ENCODE results near the gene OR9Q2.
"Not testable (repeated sequence)": the region's sequence is repeated elsewhere in the genome, so short reads cannot be mapped to it uniquely, and the experiment has no call there.

OR9Q2 gene

DNA sequence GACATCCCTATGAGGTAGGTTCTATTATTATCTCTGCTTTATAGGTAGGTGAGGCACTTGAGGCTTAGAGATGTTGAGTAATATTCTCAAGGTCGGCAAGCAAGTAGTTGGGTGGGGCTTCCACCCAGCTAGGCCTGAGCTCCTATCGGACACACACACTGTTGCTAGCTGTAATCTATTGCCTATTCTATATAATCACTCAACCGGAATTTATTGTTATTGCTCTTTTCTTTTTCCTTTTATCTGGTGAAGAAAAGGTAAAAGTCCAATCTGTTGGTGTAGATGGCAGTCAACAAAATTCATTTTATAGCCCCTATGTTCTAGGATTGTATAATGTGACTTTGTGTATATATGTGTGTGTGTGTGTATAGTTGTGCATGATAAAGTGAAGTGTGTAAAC lies 3.4 kb downstream of the OR9Q2 start:
- no peak overlapping the region for H3K4me3 ChIP-seq (ENCODE audit: insufficient read depth, low read depth, low read length)
- WGBS, 2 experiments: 85 to 94% methylated on average over 3 of the region's 3 CpGs
- no peak overlapping the region for H3K27ac ChIP-seq (ENCODE audit: insufficient read depth, low read depth, low read length, poor library complexity, severe bottlenecking)
- no peaks in the 10 kb centered on the region for H3K4me1 ChIP-seq (ENCODE audit: control insufficient read depth, insufficient read depth, low read length)
- H3K27me3 ChIP-seq (ENCODE audit: control insufficient read depth, insufficient read depth, low read length, poor library complexity, severe bottlenecking): no peaks in the 10 kb centered on the region
- no peaks in the 10 kb centered on the region for H3K36me3 ChIP-seq (ENCODE audit: control insufficient read depth, insufficient read depth, low read length)
- no peaks in the 10 kb centered on the region for H3K9me3 ChIP-seq (ENCODE audit: control insufficient read depth, low read length)

DNA sequence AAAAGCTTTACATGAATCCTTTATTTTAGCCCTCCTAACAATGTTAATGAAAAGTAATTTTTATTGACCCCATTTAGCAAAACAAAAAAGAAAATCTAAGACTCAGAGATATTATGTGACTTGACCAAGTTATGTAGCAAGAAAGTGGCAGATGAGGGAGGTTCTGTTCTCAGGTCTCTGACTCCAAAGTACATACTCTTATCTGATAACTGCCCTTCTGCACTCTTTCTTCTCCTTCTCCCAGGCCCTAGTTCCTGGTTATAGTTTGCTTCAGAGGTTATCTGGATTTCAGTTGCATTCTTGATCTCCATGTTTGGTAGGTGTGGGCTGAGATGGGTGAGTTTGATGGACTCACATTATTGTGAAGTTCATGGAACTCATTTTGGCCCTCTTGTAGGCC lies 4.5 kb downstream of the OR9Q2 start:
- H3K27ac ChIP-seq (ENCODE audit: insufficient read depth, low read depth, low read length, poor library complexity, severe bottlenecking): no peak overlapping the region
- no peaks in the 10 kb centered on the region for H3K36me3 ChIP-seq (ENCODE audit: control insufficient read depth, insufficient read depth, low read length)
- H3K27me3 ChIP-seq (ENCODE audit: control insufficient read depth, insufficient read depth, low read length, poor library complexity, severe bottlenecking): no peaks in the 10 kb centered on the region
- peaks cover 3% of the 10 kb centered on the region for H3K9me3 ChIP-seq (ENCODE audit: control insufficient read depth, low read length)
- no peaks in the 10 kb centered on the region for H3K4me1 ChIP-seq (ENCODE audit: control insufficient read depth, insufficient read depth, low read length)
- no peak overlapping the region for H3K4me3 ChIP-seq (ENCODE audit: insufficient read depth, low read depth, low read length)

DNA sequence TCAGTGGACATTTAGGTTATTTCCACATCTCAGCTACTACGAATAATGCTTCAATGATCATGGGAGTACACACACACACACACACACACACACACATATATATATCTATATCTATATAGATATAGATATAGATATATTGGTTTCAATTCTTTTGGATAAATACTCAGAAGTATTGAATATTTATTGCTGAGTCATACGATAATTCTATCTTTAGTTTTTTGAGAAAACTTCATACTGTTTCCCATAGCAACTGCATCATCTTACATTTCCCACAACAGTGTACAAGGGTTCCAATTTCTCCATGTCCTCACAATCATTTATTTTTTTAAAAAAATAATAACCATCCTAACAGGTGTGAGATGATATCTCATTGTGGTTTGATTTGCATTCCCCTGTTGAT lies 7.1 kb downstream of the OR9Q2 start:
- no peak overlapping the region for H3K4me3 ChIP-seq (ENCODE audit: insufficient read depth, low read depth, low read length)
- no peak overlapping the region for H3K27ac ChIP-seq (ENCODE audit: insufficient read depth, low read depth, low read length, poor library complexity, severe bottlenecking)
- H3K9me3 ChIP-seq (ENCODE audit: control insufficient read depth, low read length): peaks cover 3% of the 10 kb centered on the region
- no peaks in the 10 kb centered on the region for H3K27me3 ChIP-seq (ENCODE audit: control insufficient read depth, insufficient read depth, low read length, poor library complexity, severe bottlenecking)
- H3K36me3 ChIP-seq (ENCODE audit: control insufficient read depth, insufficient read depth, low read length): no peaks in the 10 kb centered on the region
- WGBS, 2 experiments: 65 to 100% methylated on average over 1 to 2 of the region's 2 CpGs
- H3K4me1 ChIP-seq (ENCODE audit: control insufficient read depth, insufficient read depth, low read length): no peaks in the 10 kb centered on the region

DNA sequence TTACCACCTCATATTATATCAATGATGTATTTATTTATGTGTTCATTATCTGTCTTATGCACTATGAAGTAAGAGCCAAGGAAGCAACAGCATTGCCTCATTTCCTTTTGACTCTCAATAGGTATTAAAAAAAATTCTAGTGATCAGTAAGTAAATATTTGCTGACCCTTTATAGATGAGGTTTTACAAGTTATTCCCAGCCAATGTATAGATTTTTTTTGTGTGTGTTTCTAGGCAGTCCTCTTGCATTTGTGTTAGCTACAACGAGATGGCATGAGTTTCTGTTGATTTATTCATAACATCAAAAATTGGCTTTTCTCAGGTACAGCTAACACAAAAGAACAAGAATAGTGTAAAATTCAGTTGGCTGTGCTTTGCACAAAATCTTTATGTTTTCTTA lies 10.4 kb downstream of the OR9Q2 start:
- Histone ChIP-seq H3K4me3 (ENCODE audit: insufficient read depth, low read depth, low read length) (no peak overlapping the region), H3K4me1 (ENCODE audit: control insufficient read depth, insufficient read depth, low read length) (no peaks in the 10 kb centered on the region), H3K27me3 (ENCODE audit: control insufficient read depth, insufficient read depth, low read length, poor library complexity, severe bottlenecking) (no peaks in the 10 kb centered on the region), H3K36me3 (ENCODE audit: control insufficient read depth, insufficient read depth, low read length) (no peaks in the 10 kb centered on the region), H3K27ac (ENCODE audit: insufficient read depth, low read depth, low read length, poor library complexity, severe bottlenecking) (no peak overlapping the region), H3K9me3 (ENCODE audit: control insufficient read depth, low read length) (peaks cover 3% of the 10 kb centered on the region)
- WGBS, 2 experiments: 86% methylated on average over 1 of the region's 1 CpG; no CpG with 5 or more reads in 1 of the 2 experiments

DNA sequence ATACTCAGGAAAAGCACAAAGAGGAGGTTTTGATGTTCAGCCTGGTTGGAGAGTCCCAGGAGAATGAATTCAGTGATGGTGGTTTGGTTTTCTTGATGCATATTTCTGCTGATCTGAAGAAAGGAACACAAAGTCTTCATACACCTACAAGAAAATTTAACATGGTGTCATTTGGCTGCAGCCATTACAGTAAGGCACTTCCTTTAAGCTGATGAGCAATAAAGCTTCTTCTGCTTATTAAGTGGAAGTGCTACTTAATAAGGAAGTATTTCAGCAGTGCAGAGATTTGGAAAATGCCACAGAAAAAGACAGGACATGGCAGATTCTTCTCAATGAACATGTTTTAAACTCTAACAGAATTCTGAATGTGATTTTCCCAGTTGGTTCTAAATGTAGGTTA lies 15.2 kb downstream of the OR9Q2 start, which contains the start of gene OR1S2:
Gene OR1S2, minus strand, starts transcription at position 101 of the 400 bp plus-strand sequence. Its CDS starts 0 bp downstream, at position 101.
- Histone ChIP-seq H3K36me3 (ENCODE audit: control insufficient read depth, insufficient read depth, low read length) (no peaks in the 10 kb centered on the region), H3K9me3 (ENCODE audit: control insufficient read depth, low read length) (no peaks in the 10 kb centered on the region), H3K4me1 (ENCODE audit: control insufficient read depth, insufficient read depth, low read length) (no peaks in the 10 kb centered on the region), H3K27ac (ENCODE audit: insufficient read depth, low read depth, low read length, poor library complexity, severe bottlenecking) (no peak within 1 kb of the TSS), H3K4me3 (ENCODE audit: insufficient read depth, low read depth, low read length) (no peak within 1 kb of the TSS), H3K27me3 (ENCODE audit: control insufficient read depth, insufficient read depth, low read length, poor library complexity, severe bottlenecking) (no peaks in the 10 kb centered on the region)

DNA sequence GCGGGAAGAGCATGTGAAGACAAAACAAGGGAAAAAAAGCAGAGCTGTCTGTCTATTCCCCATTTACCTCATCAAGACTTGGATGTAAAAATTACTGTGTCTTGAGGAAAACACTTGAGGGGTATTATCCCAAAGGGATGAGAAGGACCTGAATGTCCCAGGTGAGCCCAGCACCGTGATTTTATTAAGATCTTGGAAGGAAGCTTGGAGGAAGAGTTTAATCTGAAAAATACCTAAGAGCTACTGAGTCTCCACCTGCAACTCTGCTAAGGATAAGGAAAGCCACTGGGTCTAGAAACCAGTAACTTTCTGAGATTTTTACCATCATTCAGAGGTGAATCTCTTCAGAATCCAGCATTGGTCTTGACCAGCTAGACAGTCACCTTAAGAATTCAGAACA lies 23.6 kb downstream of the OR9Q2 start, which contains the start of gene OR1S1:
Gene OR1S1, plus strand, starts transcription at position 301 of the 400 bp plus-strand sequence.
- not testable (repeated sequence) for H3K9me3 ChIP-seq (ENCODE audit: control insufficient read depth, low read length); H3K4me1 ChIP-seq (ENCODE audit: control insufficient read depth, insufficient read depth, low read length); H3K27ac ChIP-seq (ENCODE audit: insufficient read depth, low read depth, low read length, poor library complexity, severe bottlenecking); H3K27me3 ChIP-seq (ENCODE audit: control insufficient read depth, insufficient read depth, low read length, poor library complexity, severe bottlenecking); H3K4me3 ChIP-seq (ENCODE audit: insufficient read depth, low read depth, low read length); H3K36me3 ChIP-seq (ENCODE audit: control insufficient read depth, insufficient read depth, low read length)
- 80 to 93% methylated on average over 2 of the region's 2 CpGs for WGBS, 2 experiments

DNA sequence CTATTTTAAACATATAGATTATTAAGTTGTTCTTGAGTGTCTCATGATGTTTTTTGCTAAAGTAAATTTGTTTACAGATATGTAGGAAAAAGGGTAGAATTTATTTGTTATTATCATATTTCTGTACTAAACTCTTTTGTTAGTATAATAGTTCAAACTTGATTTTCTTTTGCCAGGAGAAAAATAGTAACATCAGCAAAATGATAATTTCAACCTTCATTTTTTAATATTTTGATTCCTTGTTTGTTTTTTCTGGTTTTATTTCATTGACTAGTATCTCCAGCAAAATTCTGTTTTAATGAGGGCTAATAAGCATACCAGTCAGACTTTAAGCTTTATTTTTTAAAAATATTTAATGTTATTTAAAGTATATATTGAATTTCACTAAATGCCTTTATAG lies 27.6 kb downstream of the OR9Q2 start:
- H3K4me3 ChIP-seq (ENCODE audit: insufficient read depth, low read depth, low read length): no peak overlapping the region
- H3K27ac ChIP-seq (ENCODE audit: insufficient read depth, low read depth, low read length, poor library complexity, severe bottlenecking): no peak overlapping the region
- no peaks in the 10 kb centered on the region for H3K9me3 ChIP-seq (ENCODE audit: control insufficient read depth, low read length)
- no peaks in the 10 kb centered on the region for H3K36me3 ChIP-seq (ENCODE audit: control insufficient read depth, insufficient read depth, low read length)
- H3K4me1 ChIP-seq (ENCODE audit: control insufficient read depth, insufficient read depth, low read length): no peaks in the 10 kb centered on the region
- no peaks in the 10 kb centered on the region for H3K27me3 ChIP-seq (ENCODE audit: control insufficient read depth, insufficient read depth, low read length, poor library complexity, severe bottlenecking)

DNA sequence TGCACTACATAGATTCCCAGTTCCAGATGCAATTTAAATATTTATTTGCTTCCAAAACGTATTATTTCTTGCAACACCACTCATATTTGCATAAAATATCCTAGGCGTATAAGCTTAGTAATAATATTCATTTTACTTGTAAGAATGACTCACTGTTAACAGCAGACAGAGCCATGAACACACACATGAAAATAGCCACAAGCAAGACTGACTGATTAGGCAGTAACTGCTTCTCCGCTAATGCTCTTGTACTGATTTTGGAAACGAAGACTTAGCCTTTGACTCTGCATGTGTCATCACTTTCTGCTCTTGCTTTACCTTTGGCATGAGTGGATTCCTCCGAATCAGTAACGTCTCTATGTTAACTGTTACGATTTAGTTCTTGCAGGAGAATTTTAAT lies 33.9 kb downstream of the OR9Q2 start:
- Histone ChIP-seq H3K4me1 (ENCODE audit: control insufficient read depth, insufficient read depth, low read length) (no peaks in the 10 kb centered on the region), H3K4me3 (ENCODE audit: insufficient read depth, low read depth, low read length) (no peak overlapping the region), H3K9me3 (ENCODE audit: control insufficient read depth, low read length) (no peaks in the 10 kb centered on the region), H3K27me3 (ENCODE audit: control insufficient read depth, insufficient read depth, low read length, poor library complexity, severe bottlenecking) (no peaks in the 10 kb centered on the region), H3K27ac (ENCODE audit: insufficient read depth, low read depth, low read length, poor library complexity, severe bottlenecking) (no peak overlapping the region), H3K36me3 (ENCODE audit: control insufficient read depth, insufficient read depth, low read length) (no peaks in the 10 kb centered on the region)
- WGBS, 2 experiments: 84 to 90% methylated on average over 5 to 7 of the region's 7 CpGs

DNA sequence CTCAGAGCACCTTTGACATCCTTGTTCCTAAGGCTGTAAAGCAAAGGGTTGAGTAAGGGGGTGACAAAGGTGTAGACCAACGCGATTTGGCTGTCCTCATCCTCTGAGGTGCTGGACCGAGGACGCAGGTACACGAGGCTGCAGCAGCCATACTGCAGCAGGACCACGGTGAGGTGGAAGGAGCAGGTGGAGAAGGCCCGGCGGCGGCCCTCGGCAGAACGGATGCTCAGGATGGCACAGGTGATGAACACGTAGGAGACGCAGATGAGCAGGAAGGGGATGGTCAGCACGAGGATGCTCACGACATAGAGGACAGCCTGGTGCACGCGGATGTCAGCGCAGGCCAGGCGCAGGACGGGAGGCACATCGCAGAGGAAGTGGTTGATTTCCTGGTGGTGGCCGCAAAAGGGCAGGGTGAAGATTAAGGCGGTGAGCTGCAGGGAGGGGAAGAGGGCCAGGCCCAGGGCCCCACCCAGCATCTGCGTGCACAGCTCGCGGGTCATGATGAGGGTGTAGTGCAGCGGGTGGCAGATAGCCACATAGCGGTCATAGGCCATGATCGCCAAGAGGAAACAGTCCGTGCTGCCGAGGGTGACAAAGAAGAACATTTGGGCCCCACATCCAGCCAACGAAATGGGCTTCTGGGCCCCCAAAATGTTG lies 39.2 kb downstream of the OR9Q2 start:
- H3K4me1 ChIP-seq (ENCODE audit: control insufficient read depth, insufficient read depth, low read length): no peaks in the 10 kb centered on the region
- no peaks in the 10 kb centered on the region for H3K27me3 ChIP-seq (ENCODE audit: control insufficient read depth, insufficient read depth, low read length, poor library complexity, severe bottlenecking)
- no peak overlapping the region for H3K27ac ChIP-seq (ENCODE audit: insufficient read depth, low read depth, low read length, poor library complexity, severe bottlenecking)
- no peaks in the 10 kb centered on the region for H3K36me3 ChIP-seq (ENCODE audit: control insufficient read depth, insufficient read depth, low read length)
- H3K9me3 ChIP-seq (ENCODE audit: control insufficient read depth, low read length): no peaks in the 10 kb centered on the region
- no peak overlapping the region for H3K4me3 ChIP-seq (ENCODE audit: insufficient read depth, low read depth, low read length)
- WGBS, 2 experiments: 94 to 96% methylated on average over 32 of the region's 32 CpGs

Measured in ectodermal cell (in vitro differentiated cells).